Endothelial cell (in vitro differentiated cells): ENCODE data around the gene IGF2. TPM values are rescaled to one million over a fixed set of nuclear protein-coding genes. Genes with fewer than 3 reads are reported as not detected.

Experiments used
- DNase-seq: peaks from one replicate; pipeline ENCODE4 v3.0.0; 2021; ENCODE audit warnings: low spot score
- H3K27ac Mint-ChIP-seq: one replicate; pipeline ENCODE4 v1.8.0; 2021; ENCODE audit warnings: mixed read lengths, inconsistent platforms; ENCODE audit not compliant: unreplicated experiment
- H3K27me3 Mint-ChIP-seq: one replicate; pipeline ENCODE4 v1.8.0; 2021; ENCODE audit warnings: mild to moderate bottlenecking, moderate library complexity, mixed read lengths, inconsistent platforms; ENCODE audit not compliant: unreplicated experiment
- H3K36me3 Mint-ChIP-seq: one replicate; pipeline ENCODE4 v1.8.0; 2021; ENCODE audit warnings: mild to moderate bottlenecking, low read depth, mixed read lengths, inconsistent platforms; ENCODE audit not compliant: unreplicated experiment
- H3K4me1 Mint-ChIP-seq: one replicate; pipeline ENCODE4 v1.8.0; 2021; ENCODE audit warnings: mild to moderate bottlenecking, mixed read lengths, inconsistent platforms; ENCODE audit not compliant: unreplicated experiment
- H3K4me3 Mint-ChIP-seq: one replicate; pipeline ENCODE4 v1.8.0; 2021; ENCODE audit warnings: mild to moderate bottlenecking, mixed read lengths, inconsistent platforms; ENCODE audit not compliant: unreplicated experiment
- H3K9me3 Mint-ChIP-seq: one replicate; pipeline ENCODE4 v1.8.0; 2021; ENCODE audit warnings: mixed read lengths, inconsistent platforms; ENCODE audit not compliant: unreplicated experiment
- CTCF ChIP-seq: fragments of 200-600 bp; sonication (generic); IDR thresholded peaks from one replicate; pipeline ENCODE4 v1.5.0; 2021; ENCODE audit warnings: antibody characterized with exemption; ENCODE audit not compliant: unreplicated experiment
- total RNA-seq: library from RNA; stranded (reverse); fragmentation: NEBNext Ultra II Directional; extraction: Animal tissue kit (Norgen Biotek cat#: 25700); gene quantifications from one replicate; pipeline ENCODE4 v1.2.1, GENCODE V29; 2021; ENCODE audit not compliant: unreplicated experiment

Gene IGF2
- total RNA-seq, 1 donor from 2014 or later, result 2.1 TPM

- Mint-ChIP-seq H3K36me3 (no peaks in the 10 kb centered on the region), H3K4me3 (no peak overlapping the region), H3K9me3 (no peaks in the 10 kb centered on the region), H3K27me3 (peaks cover 8% of the 10 kb centered on the region), H3K27ac (no peak overlapping the region), H3K4me1 (no peaks in the 10 kb centered on the region)
- no peak for DNase-seq
- TF ChIP-seq CTCF, result no peak
These were observed 33.5 kb upstream of the IGF2 start for GRCh38 chr11:2172676-2173075.

- Mint-ChIP-seq H3K27me3 (peaks cover 8% of the 10 kb centered on the region), H3K36me3 (no peaks in the 10 kb centered on the region), H3K4me3 (no peak within 1 kb of the TSS), H3K4me1 (no peaks in the 10 kb centered on the region), H3K27ac (no peak within 1 kb of the TSS), H3K9me3 (no peaks in the 10 kb centered on the region)
- no peak for DNase-seq
- no peak for TF ChIP-seq CTCF
These were observed 32.4 kb upstream of the IGF2 start, which contains the start of gene TH for GRCh38 chr11:2171591-2172003. Gene TH (minus strand): TSS chr11:2171815. CDS start chr11:2171786, 29 bp downstream.

GRCh38 chr11:2169626-2170570 lies 30.7 kb upstream of the IGF2 start:
- H3K27me3 Mint-ChIP-seq, result peaks cover 3% of the 10 kb centered on the region
- no peak overlapping the region for H3K27ac Mint-ChIP-seq
- no peak for DNase-seq
- H3K4me1 Mint-ChIP-seq, result no peaks in the 10 kb centered on the region
- H3K9me3 Mint-ChIP-seq, result no peaks in the 10 kb centered on the region
- no peaks in the 10 kb centered on the region for H3K36me3 Mint-ChIP-seq
- no peak for TF ChIP-seq CTCF
- H3K4me3 Mint-ChIP-seq, result no peak overlapping the region

- H3K27me3 Mint-ChIP-seq, result peaks cover 3% of the 10 kb centered on the region
- H3K27ac Mint-ChIP-seq, result no peak overlapping the region
- no peaks in the 10 kb centered on the region for H3K9me3 Mint-ChIP-seq
- H3K4me1 Mint-ChIP-seq, result no peaks in the 10 kb centered on the region
- DNase-seq, result no peak
- H3K4me3 Mint-ChIP-seq, result no peak overlapping the region
- H3K36me3 Mint-ChIP-seq, result no peaks in the 10 kb centered on the region
- no peak for TF ChIP-seq CTCF
These were observed 29.8 kb upstream of the IGF2 start for GRCh38 chr11:2169005-2169378.
